H1 (cell line): ENCODE data around the gene GPR68. TPM values are rescaled to one million over a fixed set of nuclear protein-coding genes. Genes with fewer than 3 reads are reported as not detected.

Source experiments
- CTCF ChIA-PET: fragments of 300-600 bp; sonication (Branson Sonifier 250); formaldehyde crosslinking; loops from one replicate; lab custom pipeline; 2021; ENCODE audit not compliant: partially characterized antibody; lab: Charles Lee
- POLR2A ChIA-PET: fragments of 300-600 bp; sonication (Branson Sonifier 250); formaldehyde crosslinking; loops from one replicate; lab custom pipeline; 2021; ENCODE audit warnings: inconsistent platforms; ENCODE audit not compliant: partially characterized antibody; lab: Charles Lee
- DNase-seq, 2 experiments: peaks; one replicate each; pipeline versions ENCODE4 v3.0.0 to v3.0.0-alpha.2; 2010 to 2022; ENCODE audit warnings: low spot score in 2 of 2, low read depth in 1 of 2, mixed read lengths in 1 of 2
- FAIRE-seq: peaks from 2 replicates; lab custom pipeline; 2011; peaks lifted over from hg19 to GRCh38; lab: Jason Lieb, UNC
- H2AFZ ChIP-seq: 2 replicates; pipeline ENCODE4 v1.8.1; 2012; ENCODE audit warnings: low read length, inconsistent platforms
- H2AK5ac ChIP-seq: 2 replicates; pipeline ENCODE4 v1.6.1; 2013; ENCODE audit warnings: low read depth, low read length
- H2BK120ac ChIP-seq: replicated peaks from 2 replicates; pipeline ENCODE3; 2013; ENCODE audit warnings: low read depth, low read length, inconsistent platforms
- H2BK12ac ChIP-seq: 2 replicates; pipeline ENCODE4 v1.6.1; 2013; ENCODE audit warnings: low read depth, low read length
- H2BK15ac ChIP-seq: 2 replicates; pipeline ENCODE4 v1.6.1; 2013; ENCODE audit warnings: low read length
- H2BK20ac ChIP-seq: 2 replicates; pipeline ENCODE4 v1.6.1; 2013; ENCODE audit warnings: low read length
- H2BK5ac ChIP-seq: 2 replicates; pipeline ENCODE4 v1.6.1; 2013; ENCODE audit warnings: low read depth, low read length
- H3K14ac ChIP-seq: 2 replicates; pipeline ENCODE4 v1.6.1; 2013; ENCODE audit warnings: inconsistent platforms; ENCODE audit not compliant: insufficient read length
- H3K18ac ChIP-seq: 2 replicates; pipeline ENCODE4 v1.6.1; 2013; ENCODE audit warnings: low read length; ENCODE audit errors: extremely low read depth
- H3K23ac ChIP-seq: 2 replicates; pipeline ENCODE4 v1.6.1; 2013; ENCODE audit warnings: inconsistent platforms; ENCODE audit not compliant: insufficient read length
- H3K23me2 ChIP-seq: 2 replicates; pipeline ENCODE4 v1.6.1; 2013; ENCODE audit warnings: low read depth, low read length
- H3K27ac ChIP-seq: 2 replicates; pipeline ENCODE4 v1.6.1; 2011; ENCODE audit warnings: low read depth, low read length, inconsistent platforms
- H3K27me3 ChIP-seq, 4 experiments: replicated peaks in 1 of 4; 1 replicate in 1 of 4; 2 replicates in 3 of 4; pipeline versions ENCODE4 v1.6.1 to v1.8.1; 2011 to 2013; ENCODE audit warnings: low read length in 3 of 4, mild to moderate bottlenecking in 3 of 4, inconsistent platforms in 2 of 4, mixed read lengths in 2 of 4, moderate library complexity in 1 of 4; ENCODE audit not compliant: control insufficient read depth in 3 of 4, insufficient read depth in 3 of 4; ENCODE audit errors: extremely low read depth in 1 of 4
- H3K36me3 ChIP-seq, 4 experiments: 2 replicates each; pipeline versions ENCODE4 v1.6.1 to v1.8.1; 2011 to 2013; ENCODE audit warnings: mild to moderate bottlenecking in 4 of 4, low read length in 3 of 4, moderate library complexity in 2 of 4, control low read depth in 1 of 4, inconsistent platforms in 1 of 4; ENCODE audit not compliant: insufficient read depth in 4 of 4, control insufficient read depth in 2 of 4
- H3K4ac ChIP-seq: replicated peaks from 2 replicates; pipeline ENCODE3; 2013; ENCODE audit warnings: low read length, low read depth, mixed read lengths, inconsistent platforms; ENCODE audit not compliant: insufficient read length
- H3K4me1 ChIP-seq, 4 experiments: replicated peaks in 1 of 4; 1 replicate in 1 of 4; 2 replicates in 3 of 4; pipeline versions ENCODE4 v1.6.1 to v1.8.1; 2011 to 2013; ENCODE audit warnings: low read length in 3 of 4, inconsistent platforms in 2 of 4, mixed read lengths in 1 of 4; ENCODE audit not compliant: insufficient read depth in 4 of 4, control insufficient read depth in 3 of 4
- H3K4me2 ChIP-seq, 2 experiments: 2 replicates each; pipeline versions ENCODE4 v1.6.1 to v1.8.1; 2011 to 2013; ENCODE audit warnings: low read depth in 2 of 2, low read length in 2 of 2, control low read depth in 1 of 2, inconsistent platforms in 1 of 2, mild to moderate bottlenecking in 1 of 2; ENCODE audit not compliant: insufficient read depth in 1 of 2
- H3K4me3 ChIP-seq, 4 experiments: fragments of 200-600, 300-600 bp in 1 of 4; sonication (generic), shearing (Covaris generic), sonication (Bioruptor Twin) in 1 of 4; 2 replicates each; pipeline versions ENCODE4 v1.5.1 to v1.8.1; 2011 to 2016; ENCODE audit warnings: low read length in 4 of 4, low read depth in 3 of 4, control low read depth in 2 of 4, inconsistent platforms in 2 of 4, mild to moderate bottlenecking in 2 of 4, mixed read lengths in 1 of 4, moderate library complexity in 1 of 4; ENCODE audit not compliant: insufficient read depth in 2 of 4; ENCODE audit errors: extremely low read depth in 1 of 4
- H3K56ac ChIP-seq: replicated peaks from 2 replicates; pipeline ENCODE3; 2013; ENCODE audit warnings: low read depth, mild to moderate bottlenecking, mixed read lengths, low read length, inconsistent platforms; ENCODE audit not compliant: insufficient read length
- H3K79me1 ChIP-seq: 2 replicates; pipeline ENCODE4 v1.6.1; 2013; ENCODE audit warnings: low read depth, low read length, control low read depth
- H3K79me2 ChIP-seq, 2 experiments: 2 replicates each; pipeline versions ENCODE4 v1.6.1 to v1.8.1; 2012 to 2013; ENCODE audit warnings: low read length in 2 of 2, mild to moderate bottlenecking in 2 of 2, inconsistent platforms in 1 of 2; ENCODE audit not compliant: insufficient read depth in 2 of 2, control insufficient read depth in 1 of 2
- H3K9ac ChIP-seq, 4 experiments: replicated peaks in 1 of 4; 1 replicate in 1 of 4; 2 replicates in 3 of 4; pipeline versions ENCODE4 v1.6.1 to v1.8.1; 2011 to 2013; ENCODE audit warnings: low read depth in 3 of 4, low read length in 3 of 4, control low read depth in 2 of 4, mild to moderate bottlenecking in 2 of 4, moderate library complexity in 2 of 4, inconsistent platforms in 1 of 4; ENCODE audit errors: extremely low read depth in 1 of 4
- H3K9me3 ChIP-seq, 2 experiments: 2 replicates each; pipeline versions ENCODE4 v1.6.1 to v1.8.1; 2012 to 2013; ENCODE audit warnings: mild to moderate bottlenecking in 2 of 2, moderate library complexity in 2 of 2, control low read depth in 1 of 2, inconsistent platforms in 1 of 2, low read depth in 1 of 2, low read length in 1 of 2, mixed read lengths in 1 of 2; ENCODE audit not compliant: insufficient read depth in 2 of 2
- H4K20me1 ChIP-seq, 2 experiments: replicated peaks in 1 of 2; 2 replicates each; pipeline versions ENCODE3 to v1.8.1; 2011 to 2013; ENCODE audit warnings: inconsistent platforms in 2 of 2, low read length in 2 of 2, mild to moderate bottlenecking in 1 of 2; ENCODE audit not compliant: insufficient read depth in 2 of 2, control insufficient read depth in 1 of 2
- H4K5ac ChIP-seq: 2 replicates; pipeline ENCODE4 v1.6.1; 2013; ENCODE audit warnings: low read length, low read depth, mixed read lengths, inconsistent platforms; ENCODE audit not compliant: insufficient read length
- H4K8ac ChIP-seq: 2 replicates; pipeline ENCODE4 v1.8.0; 2013; ENCODE audit warnings: mild to moderate bottlenecking, moderate library complexity, low read length, inconsistent platforms; ENCODE audit not compliant: insufficient read depth; ENCODE audit errors: extremely low read depth
- H4K91ac ChIP-seq: replicated peaks from 2 replicates; pipeline ENCODE3; 2013; ENCODE audit warnings: low read length, mixed read lengths, inconsistent platforms; ENCODE audit not compliant: insufficient read length
- CREB1 ChIP-seq: IDR thresholded peaks from 2 replicates; pipeline ENCODE4 v1.6.1; 2012; ENCODE audit warnings: inconsistent platforms
- EZH2 ChIP-seq: fragments of 200-600 bp; sonication (generic); IDR thresholded peaks from 2 replicates; pipeline ENCODE4 v1.7.1; 2012; ENCODE audit warnings: low read depth, mild to moderate bottlenecking, moderate library complexity, low read length, inconsistent platforms; ENCODE audit not compliant: severe bottlenecking
- GTF2F1 ChIP-seq: IDR thresholded peaks from 2 replicates; pipeline ENCODE4 v1.6.1; 2012; ENCODE audit warnings: low read depth, low read length, improper control_type of control experiment, borderline replicate concordance
- HDAC6 ChIP-seq: IDR thresholded peaks from one replicate; pipeline ENCODE4 v1.7.1; 2012; ENCODE audit warnings: low read depth, mild to moderate bottlenecking, inconsistent platforms, low read length, moderate library complexity
- POU5F1 ChIP-seq: IDR thresholded peaks from 2 replicates; pipeline ENCODE4 v1.6.1; 2011; ENCODE audit warnings: low read depth, mild to moderate bottlenecking, low read length, moderate library complexity
- RFX5 ChIP-seq: IDR thresholded peaks from 2 replicates; pipeline ENCODE4 v1.6.1; 2011; ENCODE audit warnings: low read depth, low read length, improper control_type of control experiment, borderline replicate concordance
- RXRA ChIP-seq: IDR thresholded peaks from 2 replicates; pipeline ENCODE4 v1.6.1; 2011; ENCODE audit warnings: low read depth, mild to moderate bottlenecking, low read length, moderate library complexity; ENCODE audit not compliant: insufficient read depth
- SIRT6 ChIP-seq: IDR thresholded peaks from one replicate; pipeline ENCODE4 v1.7.1; 2012; ENCODE audit warnings: low read length, inconsistent platforms
- SP2 ChIP-seq: IDR thresholded peaks from 2 replicates; pipeline ENCODE4 v1.6.1; 2012; ENCODE audit warnings: mild to moderate bottlenecking, low read length, inconsistent platforms
- SRF ChIP-seq: IDR thresholded peaks from 2 replicates; pipeline ENCODE4 v1.6.1; 2011; ENCODE audit warnings: mild to moderate bottlenecking, low read depth, low read length, moderate library complexity
- SUZ12 ChIP-seq: fragments of 200-600 bp; sonication (generic); IDR thresholded peaks from 2 replicates; pipeline ENCODE4 v1.6.1; 2012; ENCODE audit warnings: mild to moderate bottlenecking, inconsistent platforms, low read length, moderate library complexity, mixed read lengths
- TAF7 ChIP-seq: optimal IDR thresholded peaks from 2 replicates; pipeline ENCODE3; 2011; ENCODE audit warnings: low read depth, mild to moderate bottlenecking, inconsistent platforms, low read length, moderate library complexity, borderline replicate concordance
- TBP ChIP-seq: IDR thresholded peaks from 2 replicates; pipeline ENCODE4 v1.6.1; 2011; ENCODE audit warnings: low read depth, low read length, improper control_type of control experiment
- WGBS, 2 experiments: shearing (Covaris generic) in 1 of 2; methylation state at CpG; one replicate each; pipeline versions ENCODE4 v1.1.6 to v1.1.7; 2013 to 2015; ENCODE audit warnings: low lambda C conversion rate in 2 of 2, mixed read lengths in 2 of 2, inconsistent platforms in 1 of 2, low coverage in 1 of 2, missing lambda C conversion rate in 1 of 2; ENCODE audit not compliant: insufficient replicate concordance in 2 of 2, insufficient coverage in 1 of 2, insufficient read length in 1 of 2; ENCODE audit errors: extremely low coverage in 1 of 2, missing lambda C conversion rate in 1 of 2; 5-methylcytosine and 5-hydroxymethylcytosine counted together
- polyA plus RNA-seq, 7 experiments: library from polyadenylated mRNA; depleted of rRNA in 3 of 7; stranded (reverse) in 5 of 7; unstranded in 2 of 7; fragments of >200 nt in 5 of 7; fragments of 200-250 nt in 2 of 7; gene quantifications; 1 replicate in 5 of 7; 2 replicates in 1 of 7; 4 replicates in 1 of 7; pipeline versions ENCODE4 v1.2.1 to v1.2.3, GENCODE V29; 2011 to 2013; ENCODE audit warnings: missing spikeins in 2 of 7, mixed read lengths in 2 of 7
- total RNA-seq: library from RNA; stranded (reverse); fragmentation: NEBNext Ultra II Directional; extraction: Animal tissue kit (Norgen Biotek cat#: 25700); gene quantifications from 2 replicates; pipeline ENCODE4 v1.2.1, GENCODE V29; 2021

The GPR68 gene
- total and polyA plus RNA-seq, 2 of the 8 experiments (the other 6 are each of a cell fraction or from before 2014, with no cell fraction given) = 0.22 to 0.76 TPM

GRCh38 chr14:91219517-91220389 is 24.8 kb downstream of the GPR68 start:
- H3K56ac ChIP-seq = no peak overlapping the region
- no peaks in the 10 kb centered on the region for H4K20me1 ChIP-seq
- no peaks in the 10 kb centered on the region; a peak in 1 of 7 replicates for H3K27me3 ChIP-seq
- POLR2A ChIA-PET = interaction anchor here (0.6 to 1.6 kb wide), 2 partner anchors 9 to 82 kb away, joined by 3 to 5 read pairs; no protein-coding TSS in a partner anchor
- H3K14ac ChIP-seq = no peak overlapping the region
- DNase-seq (no peak), FAIRE-seq (no peak)
- no peaks in the 10 kb centered on the region; a peak in 1 of 7 replicates for H3K4me1 ChIP-seq
- no peak overlapping the region for H4K5ac ChIP-seq
- H3K36me3 ChIP-seq = peaks cover 0 to 8% (median 2%) of the 10 kb centered on the region in 4 experiments; a peak in 3 of 8 replicates
- no peak overlapping the region for H2BK120ac ChIP-seq
- no peak overlapping the region for H3K9ac ChIP-seq
- H3K4me3 ChIP-seq = no peak overlapping the region
- no peak overlapping the region for H2BK5ac ChIP-seq
- CTCF ChIA-PET = interaction anchor here (0.6 to 0.7 kb wide), 2 partner anchors 47 to 317 kb away, joined by 3 read pairs; no protein-coding TSS in a partner anchor
- H2BK12ac ChIP-seq = no peak overlapping the region
- H2AK5ac ChIP-seq = no peak overlapping the region
- no peaks in the 10 kb centered on the region for H3K79me2 ChIP-seq
- no peak overlapping the region for H2BK20ac ChIP-seq
- 85% methylated on average over 13 of the region's 13 CpGs; no CpG with 5 or more reads in 1 of the 2 experiments for WGBS, 2 experiments
- H2BK15ac ChIP-seq = no peak overlapping the region
- H3K23ac ChIP-seq = no peak overlapping the region
- H3K9me3 ChIP-seq = no peaks in the 10 kb centered on the region
- no peak overlapping the region for H3K4me2 ChIP-seq
- no peak overlapping the region for H2AFZ ChIP-seq
- no peak overlapping the region for H4K8ac ChIP-seq
- H3K23me2 ChIP-seq = peaks cover 3% of the 10 kb centered on the region; the same call in 1 of the 2 replicates
- no peak overlapping the region for H3K4ac ChIP-seq
- no peaks in the 10 kb centered on the region for H3K79me1 ChIP-seq
- no peak overlapping the region for H3K27ac ChIP-seq
- H3K18ac ChIP-seq = no peak overlapping the region
- no peak overlapping the region for H4K91ac ChIP-seq
- TF ChIP-seq GTF2F1 (no peak), SRF (no peak), CREB1 (no peak), SUZ12 (no peak), SP2 (no peak), TBP (no peak), SIRT6 (no peak), EZH2 (no peak), POU5F1 (no peak), RXRA (no peak), HDAC6 (no peak), RFX5 (no peak), TAF7 (no peak)
